Cardiac muscle cell (in vitro differentiated cells and primary cell): ENCODE results near the gene ELAVL2. TPM values are rescaled to one million over a fixed set of nuclear protein-coding genes. Genes with fewer than 3 reads are reported as not detected.

ENCODE experiments used
- DNase-seq, 2 donors: peaks; one replicate each; pipeline versions ENCODE4 v3.0.0 to v3.0.0-alpha.2; 2010 to 2017; ENCODE audit warnings: low read depth in 1 of 2, low spot score in 1 of 2
- H3K27ac ChIP-seq: fragments of 200-600 bp; sonication (generic); 2 replicates; pipeline ENCODE4 v1.5.1; 2016
- H3K27me3 ChIP-seq: fragments of 200-600 bp; sonication (generic); 2 replicates; pipeline ENCODE4 v1.6.0; 2016; ENCODE audit warnings: control low read depth
- H3K36me3 ChIP-seq: fragments of 200-600 bp; sonication (generic); 2 replicates; pipeline ENCODE4 v1.5.1; 2016; ENCODE audit warnings: control low read depth
- H3K4me1 ChIP-seq: fragments of 200-600 bp; sonication (generic); 2 replicates; pipeline ENCODE4 v1.8.1; 2017; ENCODE audit warnings: low read depth, mild to moderate bottlenecking, mixed run types
- H3K4me3 ChIP-seq: fragments of 200-600 bp; sonication (generic); 2 replicates; pipeline ENCODE4 v1.5.1; 2016; ENCODE audit warnings: mild to moderate bottlenecking
- H3K9me3 ChIP-seq: fragments of 200-600 bp; sonication (generic); 2 replicates; pipeline ENCODE4 v1.5.1; 2017; ENCODE audit warnings: low read depth, mild to moderate bottlenecking, control low read depth
- polyA plus RNA-seq: library from polyadenylated mRNA; unstranded; fragments of >200 nt; fragmentation: Nextera tagmentation; extraction: Ambion mirVana; gene quantifications from 2 replicates; pipeline ENCODE4 v1.2.1, GENCODE V29; 2016
- total RNA-seq: library from RNA; depleted of rRNA; stranded (reverse); fragments of >200 nt; gene quantifications from 2 replicates; pipeline ENCODE4 v1.2.3, GENCODE V29; 2016
- TF ChIP-seq, protein P1 (sequence below): IDR thresholded peaks from 2 replicates; pipeline ENCODE4 v1.5.1; 2012; ENCODE audit warnings: low read depth, mild to moderate bottlenecking, low read length

Gene ELAVL2
- total and polyA plus RNA-seq, 2 experiments from 2014 or later: 3.2 to 11.2 TPM

DNA sequence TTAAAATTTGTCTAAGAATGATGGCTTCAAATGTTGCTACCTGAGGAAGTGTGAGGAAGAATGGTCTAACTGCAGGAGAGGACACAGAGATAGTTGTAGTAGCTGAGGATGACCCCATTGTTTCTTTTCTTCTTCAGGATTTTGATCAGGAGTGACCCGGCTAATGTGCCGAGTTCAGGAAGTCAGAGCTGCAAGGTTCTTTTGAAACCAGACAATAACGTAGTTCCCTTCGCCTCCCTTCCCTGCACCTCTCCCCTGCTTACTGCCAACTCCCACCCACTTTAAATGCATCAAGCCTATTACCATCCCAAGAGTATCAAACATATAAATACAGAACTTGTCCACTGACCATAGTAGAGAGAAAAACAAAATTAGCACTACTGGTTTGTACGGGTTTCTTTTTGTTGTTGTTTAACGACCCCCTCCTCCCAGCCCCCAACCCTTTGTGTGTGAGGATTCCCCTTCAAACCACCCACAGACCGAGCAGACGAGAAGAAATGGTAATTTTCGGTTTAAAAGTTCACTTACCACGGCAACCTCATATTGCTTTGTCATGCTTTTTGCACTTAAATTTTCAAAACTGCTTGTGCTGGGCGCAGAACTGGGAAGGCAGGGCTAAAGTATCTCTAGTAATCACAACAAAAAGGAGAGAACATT is 23.5 kb upstream of the ELAVL2 start:
- H3K9me3 ChIP-seq: no peaks in the 10 kb centered on the region

DNA sequence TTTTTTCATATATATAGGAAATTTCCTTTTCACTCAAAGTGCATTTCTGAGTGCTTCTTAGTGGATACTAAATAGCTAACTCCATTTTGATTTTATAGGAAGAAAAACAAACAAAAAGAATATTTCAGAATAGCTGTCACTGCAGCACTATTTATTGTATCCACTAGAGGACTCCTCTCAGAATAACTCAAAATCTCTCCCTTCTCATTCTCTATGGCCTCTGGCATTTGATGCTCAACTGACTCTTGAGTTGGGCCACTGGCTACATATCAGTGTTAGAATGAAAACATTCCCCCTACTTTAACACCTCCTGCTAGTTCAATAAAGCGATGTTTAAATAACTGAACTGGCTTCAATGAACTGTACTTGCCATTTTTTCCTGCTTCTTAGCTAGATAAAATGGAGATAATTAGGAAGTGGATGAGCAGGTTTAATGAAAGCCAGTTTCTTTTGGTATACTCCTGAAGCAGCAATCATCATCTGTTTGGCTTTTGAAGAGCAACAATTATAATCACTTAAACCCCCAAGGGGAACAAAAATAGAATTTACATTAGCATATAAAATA is 16.6 kb upstream of the ELAVL2 start:
- Histone ChIP-seq H3K4me3 (no peak overlapping the region), H3K36me3 (no peaks in the 10 kb centered on the region), H3K4me1 (no peaks in the 10 kb centered on the region), H3K27me3 (no peaks in the 10 kb centered on the region), H3K9me3 (no peaks in the 10 kb centered on the region), H3K27ac (no peak overlapping the region)
- no peak for DNase-seq
- TF ChIP-seq, protein P1, sequence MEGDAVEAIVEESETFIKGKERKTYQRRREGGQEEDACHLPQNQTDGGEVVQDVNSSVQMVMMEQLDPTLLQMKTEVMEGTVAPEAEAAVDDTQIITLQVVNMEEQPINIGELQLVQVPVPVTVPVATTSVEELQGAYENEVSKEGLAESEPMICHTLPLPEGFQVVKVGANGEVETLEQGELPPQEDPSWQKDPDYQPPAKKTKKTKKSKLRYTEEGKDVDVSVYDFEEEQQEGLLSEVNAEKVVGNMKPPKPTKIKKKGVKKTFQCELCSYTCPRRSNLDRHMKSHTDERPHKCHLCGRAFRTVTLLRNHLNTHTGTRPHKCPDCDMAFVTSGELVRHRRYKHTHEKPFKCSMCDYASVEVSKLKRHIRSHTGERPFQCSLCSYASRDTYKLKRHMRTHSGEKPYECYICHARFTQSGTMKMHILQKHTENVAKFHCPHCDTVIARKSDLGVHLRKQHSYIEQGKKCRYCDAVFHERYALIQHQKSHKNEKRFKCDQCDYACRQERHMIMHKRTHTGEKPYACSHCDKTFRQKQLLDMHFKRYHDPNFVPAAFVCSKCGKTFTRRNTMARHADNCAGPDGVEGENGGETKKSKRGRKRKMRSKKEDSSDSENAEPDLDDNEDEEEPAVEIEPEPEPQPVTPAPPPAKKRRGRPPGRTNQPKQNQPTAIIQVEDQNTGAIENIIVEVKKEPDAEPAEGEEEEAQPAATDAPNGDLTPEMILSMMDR: no peak

More for the DNA sequence above, 23.5 kb upstream of the ELAVL2 start:
- no peak overlapping the region for H3K27ac ChIP-seq
- DNase-seq: no peak
- peaks cover 24% of the 10 kb centered on the region for H3K27me3 ChIP-seq
- no peaks in the 10 kb centered on the region for H3K36me3 ChIP-seq
- peak overlapping the region; percentile 54 for H3K4me3 ChIP-seq
- peaks cover 3% of the 10 kb centered on the region for H3K4me1 ChIP-seq
- TF ChIP-seq, protein P1: no peak

DNA sequence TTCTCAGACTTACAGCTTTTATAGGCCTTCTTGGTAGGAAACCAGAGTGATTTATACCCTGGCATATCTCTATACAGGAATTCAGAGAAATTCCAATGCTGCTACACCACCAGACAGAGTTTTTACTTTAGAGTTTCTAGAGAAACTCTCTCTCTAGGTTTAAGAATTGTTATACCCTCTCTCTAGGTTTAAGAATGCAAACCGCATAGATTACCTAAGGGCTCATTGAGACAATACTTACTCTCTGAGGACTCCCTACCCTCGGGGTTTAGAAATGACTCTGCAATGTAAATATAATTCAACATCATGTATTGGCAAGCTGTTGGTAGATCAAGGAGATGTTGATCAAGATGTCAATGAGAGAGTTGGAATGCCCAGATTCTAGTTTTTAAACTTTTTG is 15.3 kb upstream of the ELAVL2 start:
- TF ChIP-seq, protein P1: no peak
- no peak overlapping the region for H3K4me3 ChIP-seq
- H3K27ac ChIP-seq: no peak overlapping the region
- H3K27me3 ChIP-seq: no peaks in the 10 kb centered on the region
- no peaks in the 10 kb centered on the region for H3K9me3 ChIP-seq
- H3K4me1 ChIP-seq: no peaks in the 10 kb centered on the region
- no peak for DNase-seq
- H3K36me3 ChIP-seq: no peaks in the 10 kb centered on the region

DNA sequence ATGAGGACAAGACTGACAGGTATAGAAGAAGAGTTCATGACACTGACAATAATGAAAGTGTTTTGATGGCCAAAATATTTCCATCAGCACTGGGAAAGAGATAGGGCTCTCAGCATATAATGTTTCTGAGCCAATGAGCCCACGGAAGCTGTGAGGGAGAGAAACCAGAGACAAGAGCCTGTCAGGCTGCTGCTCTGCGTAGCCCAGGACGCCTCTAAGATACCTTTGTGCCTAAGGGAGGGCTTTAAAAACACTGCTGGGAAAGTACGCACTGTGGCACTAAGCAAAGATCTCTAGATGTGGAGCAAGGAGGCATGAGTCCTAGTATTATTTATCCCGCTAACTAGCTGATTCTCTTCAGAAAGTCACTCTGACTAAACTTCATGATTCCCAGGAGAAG is 11.0 kb upstream of the ELAVL2 start:
- Histone ChIP-seq H3K27ac (no peak overlapping the region), H3K4me1 (no peaks in the 10 kb centered on the region), H3K4me3 (no peak overlapping the region), H3K36me3 (no peaks in the 10 kb centered on the region), H3K9me3 (no peaks in the 10 kb centered on the region), H3K27me3 (peaks cover 10% of the 10 kb centered on the region)
- DNase-seq: no peak
- TF ChIP-seq, protein P1: no peak

DNA sequence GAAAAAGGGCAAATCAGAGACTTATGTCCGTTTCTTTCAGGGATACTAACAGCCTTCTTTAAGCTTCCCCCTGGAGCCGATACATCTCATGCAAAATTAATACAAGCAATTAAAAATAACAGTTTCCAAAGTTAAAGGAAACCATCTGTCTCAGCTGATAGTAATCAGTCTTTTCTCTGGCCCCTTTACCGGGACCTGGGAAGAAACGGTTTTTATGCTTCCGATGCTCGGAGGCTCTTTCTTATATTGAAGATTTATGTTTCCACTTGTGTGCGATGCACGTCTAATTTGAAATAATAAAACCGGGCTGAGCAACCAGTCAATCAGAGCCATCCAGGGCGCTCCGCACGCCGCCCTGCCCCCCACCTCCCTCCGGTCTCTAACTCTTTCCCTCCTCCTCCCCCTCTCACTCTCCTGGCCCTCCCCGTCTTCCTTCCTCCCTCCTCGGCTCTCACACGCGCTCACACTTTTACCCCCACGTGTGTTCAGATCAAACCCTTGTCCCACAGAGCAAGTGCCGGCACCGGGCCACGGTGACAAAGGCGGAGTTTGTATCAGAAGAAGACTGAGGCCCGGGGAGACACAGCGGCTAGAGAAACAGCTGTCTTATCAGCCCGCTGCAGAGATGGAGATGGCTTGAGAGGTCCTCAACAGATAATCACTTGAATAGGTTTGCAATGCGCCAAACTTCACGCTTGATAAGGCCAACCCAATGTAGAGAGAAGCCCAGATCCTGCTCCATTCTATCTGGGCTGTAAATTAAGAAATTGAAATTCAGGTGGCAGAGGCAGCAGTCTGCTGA is 5.1 kb upstream of the ELAVL2 start:
- peaks cover 9% of the 10 kb centered on the region for H3K4me1 ChIP-seq

More for the DNA sequence above, 5.1 kb upstream of the ELAVL2 start:
- H3K27me3 ChIP-seq: peaks cover 57% of the 10 kb centered on the region
- no peak overlapping the region for H3K27ac ChIP-seq
- TF ChIP-seq, protein P1: no peak
- DNase-seq: no peak
- no peaks in the 10 kb centered on the region for H3K9me3 ChIP-seq
- peak overlapping the region; percentile 18 for H3K4me3 ChIP-seq
- H3K36me3 ChIP-seq: no peaks in the 10 kb centered on the region
